ENCODE results near the gene DPCD.

GRCh38 chr10:101647255-101647654, 59.1 kb downstream of the DPCD start:
- TF ChIP-seq EZH2 (IDR thresholded peaks at IDR 0.05; ENCODE audit: low read depth) (no peak), CTCF (conservative IDR thresholded peaks at IDR 0.05) (no peak)

Data from PC-9 (cell line).